Measurements from ENCODE around the gene RNU5D-1. TPM values are rescaled to one million over a fixed set of nuclear protein-coding genes. Genes with fewer than 3 reads are reported as not detected.

The RNU5D-1 gene
- total and polyA plus RNA-seq, 2 of the 13 experiments (the other 11 are each of a cell fraction or from before 2014, with no cell fraction given): 165 TPM; not detected in 1

- TF ChIP-seq ZNF17 (CRISPR knock-in tag; IDR thresholded peaks at IDR 0.05) (peak; percentile 79; the same call in 1 of the 2 replicates), NFKB2 (CRISPR knock-in tag; IDR thresholded peaks at IDR 0.05; ENCODE audit: borderline replicate concordance) (peak; percentile 90), SOX5 (CRISPR knock-in tag; IDR thresholded peaks at IDR 0.05; ENCODE audit: borderline replicate concordance) (no peak; the same call in 1 of the 2 replicates), SATB2 (CRISPR knock-in tag; IDR thresholded peaks at IDR 0.05) (0 out of 2 replicates have a peak, but pooled peaks have one; percentile 83), NAIF1 (CRISPR knock-in tag; IDR thresholded peaks at IDR 0.05; ENCODE audit: borderline replicate concordance) (peak; percentile 83; the same call in 1 of the 2 replicates), CHD2 (IDR thresholded peaks at IDR 0.05; ENCODE audit: low read depth, low read length) (peak; percentile 73), ARHGAP35 (CRISPR knock-in tag; IDR thresholded peaks at IDR 0.05; ENCODE audit: borderline replicate concordance) (no peak; the same call in none of the 2 replicates), ZNF660 (CRISPR knock-in tag; IDR thresholded peaks at IDR 0.05; ENCODE audit: borderline replicate concordance, low read depth) (no peak), KDM3A (CRISPR knock-in tag; IDR thresholded peaks at IDR 0.05; ENCODE audit: low read depth) (peak; percentile 41; the same call in 1 of the 2 replicates), NFATC3 (CRISPR knock-in tag; IDR thresholded peaks at IDR 0.05) (no peak; the same call in 1 of the 2 replicates), LRRFIP1 (CRISPR knock-in tag; conservative IDR thresholded peaks at IDR 0.05) (no peak), ZNF263 (CRISPR knock-in tag; IDR thresholded peaks at IDR 0.05) (no peak), ZNF615 (CRISPR knock-in tag; IDR thresholded peaks at IDR 0.05; ENCODE audit: borderline replicate concordance) (peak; percentile 82; the same call in 1 of the 2 replicates), ZNF563 (CRISPR knock-in tag; IDR thresholded peaks at IDR 0.05) (no peak; the same call in 1 of the 2 replicates), HOXA7 (CRISPR knock-in tag; IDR thresholded peaks at IDR 0.05) (no peak), ZFP1 (CRISPR knock-in tag; IDR thresholded peaks at IDR 0.05) (peak; percentile 33; the same call in 1 of the 2 replicates), CREB1 (IDR thresholded peaks at IDR 0.05) (peak; percentile 98), CREB1 (CRISPR knock-in tag; IDR thresholded peaks at IDR 0.05) (peak; percentile 100), ZNF235 (CRISPR knock-in tag; IDR thresholded peaks at IDR 0.05; ENCODE audit: borderline replicate concordance) (no peak), ZNF460 (CRISPR knock-in tag; IDR thresholded peaks at IDR 0.05; ENCODE audit: borderline replicate concordance) (no peak), TEAD3 (CRISPR knock-in tag; optimal IDR thresholded peaks at IDR 0.05; ENCODE audit: borderline replicate concordance) (peak; percentile 65), CENPT (CRISPR knock-in tag; IDR thresholded peaks at IDR 0.05; ENCODE audit: low read depth) (no peak), POGZ (CRISPR knock-in tag; IDR thresholded peaks at IDR 0.05) (peak; percentile 79), ZNF138 (CRISPR knock-in tag; IDR thresholded peaks at IDR 0.05; ENCODE audit: low read depth) (peak; percentile 63; the same call in 1 of the 2 replicates), RNF2 (conservative IDR thresholded peaks at IDR 0.05; ENCODE audit: low read depth) (0 out of 2 replicates have a peak, but pooled peaks have one; percentile 38), ELF4 (CRISPR knock-in tag; IDR thresholded peaks at IDR 0.05; ENCODE audit: borderline replicate concordance) (peak; percentile 83)
- TF ChIP-seq, protein P1, sequence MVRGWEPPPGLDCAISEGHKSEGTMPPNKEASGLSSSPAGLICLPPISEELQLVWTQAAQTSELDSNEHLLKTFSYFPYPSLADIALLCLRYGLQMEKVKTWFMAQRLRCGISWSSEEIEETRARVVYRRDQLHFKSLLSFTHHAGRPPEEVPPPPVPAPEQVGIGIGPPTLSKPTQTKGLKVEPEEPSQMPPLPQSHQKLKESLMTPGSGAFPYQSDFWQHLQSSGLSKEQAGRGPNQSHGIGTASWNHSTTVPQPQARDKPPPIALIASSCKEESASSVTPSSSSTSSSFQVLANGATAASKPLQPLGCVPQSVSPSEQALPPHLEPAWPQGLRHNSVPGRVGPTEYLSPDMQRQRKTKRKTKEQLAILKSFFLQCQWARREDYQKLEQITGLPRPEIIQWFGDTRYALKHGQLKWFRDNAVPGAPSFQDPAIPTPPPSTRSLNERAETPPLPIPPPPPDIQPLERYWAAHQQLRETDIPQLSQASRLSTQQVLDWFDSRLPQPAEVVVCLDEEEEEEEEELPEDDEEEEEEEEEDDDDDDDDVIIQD (CRISPR knock-in tag; IDR thresholded peaks at IDR 0.05; ENCODE audit: low read depth): peak; percentile 58; the same call in 1 of the 2 replicates
Observed at GRCh38 chr1:44775078-44775929, 44.3 kb upstream of the RNU5D-1 start, which contains the start of gene RPS8 (continued).

Data from HepG2 (cell line).